IMR-90 (cell line): ENCODE data around the gene PRR18.

Experiments used
- CEBPB ChIP-seq: IDR thresholded peaks from 2 replicates; pipeline ENCODE4 v1.6.1; 2012; ENCODE audit warnings: low read depth, low read length, improper control_type of control experiment
- CHD1 ChIP-seq: IDR thresholded peaks from 2 replicates; pipeline ENCODE4 v1.6.1; 2012; ENCODE audit warnings: low read depth, low read length, improper control_type of control experiment
- MAFK ChIP-seq: IDR thresholded peaks from 2 replicates; pipeline ENCODE4 v1.6.1; 2012; ENCODE audit warnings: low read depth, low read length, improper control_type of control experiment
- POLR2A ChIP-seq: IDR thresholded peaks from 2 replicates; pipeline ENCODE4 v1.6.1; 2012; ENCODE audit warnings: mild to moderate bottlenecking, low read depth, low read length
- RAD21 ChIP-seq: IDR thresholded peaks from 2 replicates; pipeline ENCODE4 v1.6.1; 2012; ENCODE audit warnings: low read length, improper control_type of control experiment
- RCOR1 ChIP-seq: IDR thresholded peaks from 2 replicates; pipeline ENCODE4 v1.6.1; 2012; ENCODE audit warnings: mild to moderate bottlenecking, low read length, improper control_type of control experiment; ENCODE audit not compliant: insufficient replicate concordance
- RFX5 ChIP-seq: IDR thresholded peaks from 2 replicates; pipeline ENCODE4 v1.8.0; 2012; ENCODE audit warnings: low read depth, mild to moderate bottlenecking, low read length, moderate library complexity
- SMC3 ChIP-seq: fragments of 150-350 bp; IDR thresholded peaks from 2 replicates; pipeline ENCODE4 v1.6.1; 2016; ENCODE audit warnings: low read depth, mild to moderate bottlenecking, antibody characterized with exemption, low read length, moderate library complexity
- TF ChIP-seq, protein P1 (sequence below): conservative IDR thresholded peaks from 2 replicates; pipeline ENCODE4 v1.5.1; 2012; ENCODE audit warnings: mild to moderate bottlenecking, low read depth, low read length, improper control_type of control experiment
- TF ChIP-seq, protein P2 (sequence below): fragments of 150-350 bp; IDR thresholded peaks from 2 replicates; pipeline ENCODE4 v1.6.1; 2016; ENCODE audit warnings: low read depth, mild to moderate bottlenecking, low read length, moderate library complexity, borderline replicate concordance

DNA sequence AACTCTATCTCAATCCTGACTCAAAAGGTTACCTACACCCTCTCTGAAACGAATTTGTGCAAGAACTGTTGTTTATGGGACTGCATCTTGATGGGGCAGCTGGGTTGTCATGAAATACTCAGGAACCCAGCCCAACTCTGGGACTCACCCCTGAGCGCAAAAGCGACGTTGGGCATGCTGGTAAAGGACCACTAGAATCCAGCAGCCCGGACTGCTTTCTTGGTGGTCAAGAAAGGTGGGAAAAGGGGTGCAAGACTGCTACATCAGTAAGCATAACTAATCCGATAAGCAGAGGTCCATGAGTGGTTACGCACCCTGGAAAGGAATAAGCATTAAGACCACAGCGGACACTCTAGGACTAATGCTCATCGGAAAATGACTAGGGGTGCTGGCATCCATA, 6.3 kb upstream of the PRR18 start:
- TF ChIP-seq, protein P1, sequence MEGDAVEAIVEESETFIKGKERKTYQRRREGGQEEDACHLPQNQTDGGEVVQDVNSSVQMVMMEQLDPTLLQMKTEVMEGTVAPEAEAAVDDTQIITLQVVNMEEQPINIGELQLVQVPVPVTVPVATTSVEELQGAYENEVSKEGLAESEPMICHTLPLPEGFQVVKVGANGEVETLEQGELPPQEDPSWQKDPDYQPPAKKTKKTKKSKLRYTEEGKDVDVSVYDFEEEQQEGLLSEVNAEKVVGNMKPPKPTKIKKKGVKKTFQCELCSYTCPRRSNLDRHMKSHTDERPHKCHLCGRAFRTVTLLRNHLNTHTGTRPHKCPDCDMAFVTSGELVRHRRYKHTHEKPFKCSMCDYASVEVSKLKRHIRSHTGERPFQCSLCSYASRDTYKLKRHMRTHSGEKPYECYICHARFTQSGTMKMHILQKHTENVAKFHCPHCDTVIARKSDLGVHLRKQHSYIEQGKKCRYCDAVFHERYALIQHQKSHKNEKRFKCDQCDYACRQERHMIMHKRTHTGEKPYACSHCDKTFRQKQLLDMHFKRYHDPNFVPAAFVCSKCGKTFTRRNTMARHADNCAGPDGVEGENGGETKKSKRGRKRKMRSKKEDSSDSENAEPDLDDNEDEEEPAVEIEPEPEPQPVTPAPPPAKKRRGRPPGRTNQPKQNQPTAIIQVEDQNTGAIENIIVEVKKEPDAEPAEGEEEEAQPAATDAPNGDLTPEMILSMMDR, result no peak
- no peak for TF ChIP-seq RCOR1
- no peak for TF ChIP-seq POLR2A
- TF ChIP-seq RAD21, result no peak
- no peak for TF ChIP-seq RFX5
- TF ChIP-seq, protein P2, sequence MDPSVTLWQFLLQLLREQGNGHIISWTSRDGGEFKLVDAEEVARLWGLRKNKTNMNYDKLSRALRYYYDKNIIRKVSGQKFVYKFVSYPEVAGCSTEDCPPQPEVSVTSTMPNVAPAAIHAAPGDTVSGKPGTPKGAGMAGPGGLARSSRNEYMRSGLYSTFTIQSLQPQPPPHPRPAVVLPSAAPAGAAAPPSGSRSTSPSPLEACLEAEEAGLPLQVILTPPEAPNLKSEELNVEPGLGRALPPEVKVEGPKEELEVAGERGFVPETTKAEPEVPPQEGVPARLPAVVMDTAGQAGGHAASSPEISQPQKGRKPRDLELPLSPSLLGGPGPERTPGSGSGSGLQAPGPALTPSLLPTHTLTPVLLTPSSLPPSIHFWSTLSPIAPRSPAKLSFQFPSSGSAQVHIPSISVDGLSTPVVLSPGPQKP, result no peak
- no peak for TF ChIP-seq CHD1
- TF ChIP-seq CEBPB, result no peak
- TF ChIP-seq SMC3, result no peak
- TF ChIP-seq MAFK, result no peak
